GM12878 (cell line): ENCODE results near the gene PHOX2A. TPM values are rescaled to one million over a fixed set of nuclear protein-coding genes. Genes with fewer than 3 reads are reported as not detected.

Experiments used
- ATAC-seq: fragments of 200-7000 bp; cut with Tn5 transposase; 3 replicates; pipeline ENCODE4 v1.9.1; 2020; ENCODE audit warnings: mild to moderate bottlenecking, moderate library complexity
- BruUV-seq: library from RNA; stranded (reverse); fragments of 400-500 nt; replicated peaks from 2 replicates; lab custom pipeline; 2021; lab: Mats Ljungman, UMichigan
- CTCF ChIA-PET: fragments of 300-600 bp; sonication (Branson Sonifier 250); formaldehyde crosslinking; extraction: SDS; loops from one replicate; lab custom pipeline; 2021; ENCODE audit warnings: inconsistent platforms; lab: Yijun Ruan, JAX
- POLR2A ChIA-PET: fragments of 350-600 bp; formaldehyde crosslinking; extraction: SDS; loops from one replicate; lab custom pipeline; 2021; ENCODE audit warnings: inconsistent platforms; lab: Charles Lee
- RAD21 ChIA-PET: fragments of 300-600 bp; sonication (Branson Sonifier 250); formaldehyde crosslinking; loops from one replicate; lab custom pipeline; 2023; ENCODE audit warnings: antibody characterized with exemption; ENCODE audit not compliant: unreplicated experiment; lab: Charles Lee
- SMC1A ChIA-PET: fragments of 300-600 bp; sonication (Branson Sonifier 250); formaldehyde crosslinking; loops from one replicate; lab custom pipeline; 2023; ENCODE audit not compliant: unreplicated experiment, uncharacterized antibody; lab: Charles Lee
- DNase-seq: peaks from one replicate; pipeline ENCODE4 v3.0.0-alpha.2; 2011; ENCODE audit warnings: low read depth, low spot score
- FAIRE-seq: peaks from 3 replicates; lab custom pipeline; 2011; peaks lifted over from hg19 to GRCh38; lab: Jason Lieb, UNC
- H2AFZ ChIP-seq: 2 replicates; pipeline ENCODE4 v1.6.0; 2011; ENCODE audit warnings: low read depth, low read length, control low read depth; ENCODE audit not compliant: control insufficient read depth
- H3K27ac ChIP-seq: 2 replicates; pipeline ENCODE4 v1.5.1; 2011; ENCODE audit warnings: control low read depth; ENCODE audit not compliant: control insufficient read depth, insufficient read depth
- H3K27me3 ChIP-seq, 2 experiments: replicated peaks in 1 of 2; 2 replicates each; pipeline versions ENCODE4 v1.6.0 to v1.6.1; 2011; ENCODE audit warnings: low read length in 1 of 2; ENCODE audit not compliant: control insufficient read depth in 2 of 2, insufficient read depth in 2 of 2
- H3K36me3 ChIP-seq, 2 experiments: 2 replicates each; pipeline ENCODE4 v1.5.1; 2011; ENCODE audit warnings: low read length in 1 of 2; ENCODE audit not compliant: control insufficient read depth in 2 of 2, insufficient read depth in 2 of 2
- H3K4me1 ChIP-seq: 2 replicates; pipeline ENCODE4 v1.6.1; 2011; ENCODE audit warnings: mild to moderate bottlenecking, low read length, moderate library complexity, mixed read lengths; ENCODE audit not compliant: control insufficient read depth, insufficient read depth
- H3K4me2 ChIP-seq: 2 replicates; pipeline ENCODE4 v1.6.0; 2011; ENCODE audit warnings: control low read depth; ENCODE audit not compliant: control insufficient read depth, insufficient read depth
- H3K4me3 ChIP-seq: fragments of 200-600 bp; sonication (generic); 2 replicates; pipeline ENCODE4 v1.5.1; 2016
- H3K79me2 ChIP-seq: 2 replicates; pipeline ENCODE4 v1.6.0; 2011; ENCODE audit warnings: low read length; ENCODE audit not compliant: control insufficient read depth, insufficient read depth
- H3K9ac ChIP-seq: 2 replicates; pipeline ENCODE4 v1.8.0; 2011; ENCODE audit warnings: low read length, control low read depth, mixed read lengths; ENCODE audit not compliant: control insufficient read depth, insufficient read depth
- H3K9me3 ChIP-seq: replicated peaks from 3 replicates; pipeline ENCODE4 v1.5.1; 2011; ENCODE audit warnings: mild to moderate bottlenecking, low read length; ENCODE audit not compliant: control insufficient read depth, insufficient read depth
- H4K20me1 ChIP-seq: 2 replicates; pipeline ENCODE4 v1.6.0; 2011; ENCODE audit not compliant: control insufficient read depth, insufficient read depth
- BMI1 ChIP-seq: fragments of 450-650 bp; IDR thresholded peaks from 2 replicates; pipeline ENCODE4 v1.6.1; 2016; ENCODE audit warnings: mild to moderate bottlenecking, moderate library complexity, borderline replicate concordance
- CEBPZ ChIP-seq: fragments of 150-350 bp; IDR thresholded peaks from 2 replicates; pipeline ENCODE4 v1.6.1; 2016; ENCODE audit warnings: low read depth, low read length
- CUX1 ChIP-seq: IDR thresholded peaks from 2 replicates; pipeline ENCODE4 v1.6.1; 2012; ENCODE audit warnings: improper control_type of control experiment, low read depth, low read length; ENCODE audit not compliant: insufficient replicate concordance
- EP300 ChIP-seq, 2 experiments: fragments of 150-350 bp in 1 of 2; IDR thresholded peaks; 2 replicates each; pipeline ENCODE4 v1.6.1; 2011 to 2012; ENCODE audit warnings: low read depth in 2 of 2, low read length in 2 of 2, borderline replicate concordance in 1 of 2, improper control_type of control experiment in 1 of 2, inconsistent platforms in 1 of 2; ENCODE audit not compliant: control insufficient read depth in 1 of 2
- JUNB ChIP-seq: IDR thresholded peaks from 2 replicates; pipeline ENCODE4 v1.6.1; 2016; ENCODE audit warnings: antibody characterized with exemption, mild to moderate bottlenecking
- NR2C1 ChIP-seq: fragments of 450-650 bp; IDR thresholded peaks from 2 replicates; pipeline ENCODE4 v1.6.1; 2017; ENCODE audit warnings: antibody characterized with exemption, mild to moderate bottlenecking, moderate library complexity
- SKIL ChIP-seq: fragments of 450-650 bp; IDR thresholded peaks from 2 replicates; pipeline ENCODE4 v1.6.1; 2017; ENCODE audit warnings: mild to moderate bottlenecking, low read depth, inconsistent platforms; ENCODE audit not compliant: poor library complexity, severe bottlenecking
- SUPT20H ChIP-seq: IDR thresholded peaks from 2 replicates; pipeline ENCODE4 v1.6.1; 2011; ENCODE audit warnings: low read depth, mild to moderate bottlenecking, low read length, moderate library complexity, borderline replicate concordance; ENCODE audit not compliant: control insufficient read depth
- TARDBP ChIP-seq: IDR thresholded peaks from 2 replicates; pipeline ENCODE4 v1.6.1; 2016; ENCODE audit warnings: borderline replicate concordance
- USF2 ChIP-seq: IDR thresholded peaks from 2 replicates; pipeline ENCODE4 v1.6.1; 2011; ENCODE audit warnings: low read depth, low read length, improper control_type of control experiment, borderline replicate concordance
- YY1 ChIP-seq: IDR thresholded peaks from 2 replicates; pipeline ENCODE4 v1.6.1; 2011; ENCODE audit warnings: low read depth, mild to moderate bottlenecking, low read length
- ZNF24 ChIP-seq: fragments of 450-650 bp; IDR thresholded peaks from 2 replicates; pipeline ENCODE4 v1.6.1; 2017; ENCODE audit warnings: antibody characterized with exemption, mild to moderate bottlenecking
- ZSCAN29 ChIP-seq: fragments of 450-650 bp; IDR thresholded peaks from 2 replicates; pipeline ENCODE4 v1.6.1; 2017; ENCODE audit warnings: mild to moderate bottlenecking, moderate library complexity
- in situ Hi-C: fragments of 300-500 bp; cut with MboI; formaldehyde crosslinking; loops from 9 replicates; pipeline ENCODE4 v1.14.3; 2018; ENCODE audit warnings: mixed read lengths
- intact Hi-C: fragments of 100-400 bp; cut with micrococcal nuclease; formaldehyde crosslinking; loops from one replicate; pipeline ENCODE4 v1.14.2; 2022; ENCODE audit not compliant: unreplicated experiment
- polyA plus RNA-seq, 11 experiments: library from polyadenylated mRNA; depleted of rRNA in 4 of 11; unstranded in 6 of 11; stranded (reverse) in 5 of 11; fragments of >200 nt; fragmentation: Nextera tagmentation in 4 of 11; fragmentation: Illumina TruSeq in 1 of 11; extraction: Ambion mirVana in 4 of 11; extraction: Trizol in 1 of 11; gene quantifications; 1 replicate in 1 of 11; 2 replicates in 10 of 11; pipeline versions ENCODE4 v1.2.1 to v1.2.3, GENCODE V29; 2011 to 2016; ENCODE audit warnings: inconsistent platforms in 2 of 11, missing spikeins in 2 of 11, low read depth in 1 of 11
- total RNA-seq, 4 experiments: library from RNA; depleted of rRNA in 3 of 4; stranded (reverse); fragments of >200 nt in 3 of 4; fragmentation: Illumina TruSeq in 1 of 4; extraction: Trizol in 1 of 4; gene quantifications; 2 replicates each; pipeline versions ENCODE4 v1.2.1 to v1.2.3, GENCODE V29; 2013 to 2021

Gene PHOX2A
- total and polyA plus RNA-seq, 10 of the 15 experiments (the other 5 are each of a cell fraction or from before 2014, with no cell fraction given) = not detected

GRCh38 chr11:72204886-72205285, 39.1 kb downstream of the PHOX2A start:
- no peak for FAIRE-seq
- H3K27ac ChIP-seq = no peak overlapping the region
- no peak overlapping the region for H2AFZ ChIP-seq
- ChIA-PET SMC1A (interaction anchor here (0.6 to 0.9 kb wide), 2 partner anchors 11 to 55 kb away, joined by 3 read pairs; no protein-coding TSS in a partner anchor), POLR2A (no interaction called here), RAD21 (no interaction called here), CTCF (interaction anchor here (0.9 kb wide), 1 partner anchor 48 kb away, joined by 5 read pairs; no protein-coding TSS in a partner anchor)
- peaks cover 2% of the 10 kb centered on the region; the same call in 2 of the 3 replicates for H3K9me3 ChIP-seq
- BruUV-seq = no TSS peak
- H3K36me3 ChIP-seq = no peaks in the 10 kb centered on the region
- H3K79me2 ChIP-seq = no peaks in the 10 kb centered on the region
- in situ Hi-C loops (no loop called here), intact Hi-C loops (no loop called here)
- H3K4me2 ChIP-seq = no peak overlapping the region
- H3K4me1 ChIP-seq = peaks cover 2% of the 10 kb centered on the region; the same call in 1 of the 2 replicates
- no peak for ATAC-seq
- no peak overlapping the region for H3K9ac ChIP-seq
- no peak overlapping the region for H3K4me3 ChIP-seq
- no peaks in the 10 kb centered on the region for H4K20me1 ChIP-seq
- no peaks in the 10 kb centered on the region for H3K27me3 ChIP-seq
- no peak for DNase-seq
- no peak for TF ChIP-seq ZSCAN29
- TF ChIP-seq CEBPZ = no peak
- TF ChIP-seq ZNF24 = no peak
- no peak for TF ChIP-seq TARDBP
- TF ChIP-seq YY1 = no peak
- TF ChIP-seq SKIL = no peak
- no peak for TF ChIP-seq NR2C1
- no peak for TF ChIP-seq JUNB
- TF ChIP-seq EP300 (IDR thresholded peaks at IDR 0.05; ENCODE audit: borderline replicate concordance in 1 of 2, control insufficient read depth in 1 of 2, low read depth in 2 of 2, low read length in 2 of 2) = no peak
- TF ChIP-seq CUX1 = no peak
- no peak for TF ChIP-seq BMI1
- no peak for TF ChIP-seq SUPT20H
- no peak for TF ChIP-seq USF2
